HG03159 (cell line): ENCODE data around the gene BMP2K.

ENCODE experiments used
- ATAC-seq: cut with Tn5 transposase; IDR thresholded peaks from one replicate; pipeline ENCODE4 v1.9.1; 2021; ENCODE audit warnings: mild to moderate bottlenecking, moderate library complexity; ENCODE audit not compliant: unreplicated experiment

Gene BMP2K

DNA sequence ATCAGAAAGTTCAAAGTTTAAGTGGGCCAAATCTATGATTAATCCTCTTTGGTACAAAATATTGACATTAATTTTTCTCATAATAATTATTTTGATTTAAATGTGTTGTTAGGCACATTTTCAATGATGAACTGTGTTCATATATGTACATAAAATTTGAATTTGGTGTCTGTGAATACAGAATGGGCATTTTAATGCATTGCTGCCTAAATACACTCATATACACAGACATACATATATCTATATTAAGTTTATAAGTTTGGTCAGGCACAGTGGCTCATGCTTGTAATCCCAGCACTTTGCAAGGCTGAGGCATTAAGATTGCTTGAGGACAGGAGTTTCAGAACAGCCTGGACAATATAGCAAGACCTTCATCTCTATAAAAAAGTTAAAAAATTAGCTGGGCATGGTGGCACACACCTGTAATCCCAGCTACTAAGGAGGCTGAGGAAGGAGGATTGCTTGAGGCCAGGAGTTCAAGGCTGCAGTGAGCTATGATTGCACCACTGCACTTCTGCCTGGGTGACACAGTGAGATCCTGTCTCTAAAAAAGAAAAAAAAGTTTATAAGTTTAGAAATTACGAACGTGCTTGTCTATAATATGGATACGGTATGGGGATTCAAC, 12.3 kb upstream of the BMP2K start:
- ATAC-seq, result no peak

DNA sequence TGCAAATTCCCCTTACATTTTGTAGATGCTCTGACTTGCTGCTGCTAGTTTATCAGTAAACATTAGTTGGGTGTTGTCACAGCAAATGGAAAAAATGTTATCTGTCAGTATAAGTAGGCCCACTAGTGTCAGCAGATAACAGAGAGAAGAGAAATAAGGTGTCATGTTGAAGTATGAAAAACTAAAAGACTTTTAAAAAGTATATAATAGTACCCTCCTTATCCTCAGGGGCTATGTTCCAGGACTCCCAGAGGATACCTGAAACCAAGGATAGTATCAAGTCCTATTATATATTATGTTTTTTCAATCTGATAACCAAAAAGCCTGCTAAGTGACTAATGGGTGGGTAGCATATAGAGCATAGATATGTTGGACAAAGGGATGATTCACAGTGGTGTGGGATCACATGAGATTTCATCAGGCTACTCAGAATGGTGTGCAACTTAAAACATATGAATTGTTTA, 11.6 kb upstream of the BMP2K start:
- no peak for ATAC-seq

DNA sequence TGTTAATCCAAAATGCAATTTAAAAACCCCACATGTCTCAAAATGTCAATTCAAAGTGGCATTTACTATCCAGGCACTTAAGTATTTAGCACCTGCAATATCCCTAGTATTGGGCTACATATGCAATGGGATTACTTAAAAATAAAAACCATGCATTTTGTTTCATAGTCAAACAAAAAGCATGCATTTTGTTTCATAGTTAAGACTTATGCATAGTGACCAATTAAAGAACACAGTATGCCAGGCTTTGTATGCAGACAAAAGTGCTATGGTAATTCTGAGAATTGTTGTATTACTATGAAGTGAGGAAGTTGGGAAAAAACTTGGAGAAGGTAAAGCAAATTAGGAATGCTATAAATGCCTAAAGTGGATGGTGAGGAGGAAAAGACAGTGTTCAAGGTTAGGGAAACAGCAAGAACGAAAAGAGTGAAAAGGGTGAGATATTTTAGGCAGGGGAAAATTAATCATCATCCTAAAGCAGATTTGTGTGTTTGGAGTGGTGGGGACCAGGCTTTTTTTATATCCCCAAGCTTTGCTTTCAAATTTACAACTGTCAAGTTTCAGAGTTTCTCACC, 10.6 kb upstream of the BMP2K start:
- ATAC-seq, result no peak

DNA sequence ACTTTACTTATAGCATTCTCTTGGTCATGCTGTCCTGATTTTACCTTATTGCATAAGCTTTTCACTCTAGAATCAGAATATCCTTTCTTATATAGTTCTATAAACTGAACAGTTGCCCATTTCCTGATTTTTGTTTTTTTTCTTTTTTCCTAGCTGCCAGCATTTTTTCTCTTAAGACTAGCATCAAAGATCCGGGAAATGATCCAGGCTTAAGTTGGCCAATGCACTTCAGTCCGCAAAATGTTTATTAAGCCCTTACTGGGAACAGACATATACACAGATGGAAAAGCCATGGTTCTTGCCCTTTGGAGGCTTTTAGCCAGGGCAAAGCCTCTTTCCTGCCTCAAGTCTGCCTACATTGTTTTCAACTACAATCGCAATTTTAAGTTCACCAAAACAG, 10.1 kb upstream of the BMP2K start:
- ATAC-seq, result no peak

DNA sequence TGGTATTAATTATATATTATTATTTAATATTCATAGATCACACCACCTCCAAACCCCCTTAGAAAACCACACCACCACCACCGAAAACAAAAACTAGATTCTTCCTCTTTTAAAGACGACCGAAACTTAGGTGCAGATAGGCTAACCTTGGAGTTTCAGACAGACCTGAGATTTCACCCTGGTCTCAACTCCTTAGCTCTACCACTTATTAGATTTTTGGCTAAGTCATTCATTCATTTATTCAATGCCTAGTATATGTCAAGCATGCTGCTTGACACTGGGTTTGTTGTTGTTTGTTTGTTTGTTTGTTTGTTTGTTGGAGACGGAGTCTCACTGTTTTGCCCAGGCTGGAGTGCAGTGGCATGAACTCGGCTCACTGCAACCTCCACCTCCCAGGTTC, 9.5 kb upstream of the BMP2K start:
- ATAC-seq, result peak; percentile 90

DNA sequence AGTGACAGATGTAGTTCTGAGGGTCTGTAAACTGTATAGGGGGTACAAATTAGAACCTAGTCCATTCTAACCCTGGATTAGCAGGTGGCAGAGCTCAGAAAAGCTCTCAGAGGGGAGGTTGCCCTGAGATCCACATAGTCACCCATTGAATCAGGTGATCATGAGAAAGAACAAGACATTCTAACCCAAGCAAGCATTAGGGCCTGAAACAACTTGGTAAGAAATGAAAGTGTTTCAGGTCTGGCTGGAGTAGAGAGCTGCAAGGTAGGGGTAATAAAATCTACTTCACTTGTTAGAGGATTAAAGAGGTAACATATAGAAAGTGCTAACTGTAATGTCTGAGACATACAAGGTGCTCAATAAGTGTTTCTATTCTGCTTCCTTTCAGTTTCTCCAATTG, 8.8 kb upstream of the BMP2K start:
- ATAC-seq, result peak; percentile 53

DNA sequence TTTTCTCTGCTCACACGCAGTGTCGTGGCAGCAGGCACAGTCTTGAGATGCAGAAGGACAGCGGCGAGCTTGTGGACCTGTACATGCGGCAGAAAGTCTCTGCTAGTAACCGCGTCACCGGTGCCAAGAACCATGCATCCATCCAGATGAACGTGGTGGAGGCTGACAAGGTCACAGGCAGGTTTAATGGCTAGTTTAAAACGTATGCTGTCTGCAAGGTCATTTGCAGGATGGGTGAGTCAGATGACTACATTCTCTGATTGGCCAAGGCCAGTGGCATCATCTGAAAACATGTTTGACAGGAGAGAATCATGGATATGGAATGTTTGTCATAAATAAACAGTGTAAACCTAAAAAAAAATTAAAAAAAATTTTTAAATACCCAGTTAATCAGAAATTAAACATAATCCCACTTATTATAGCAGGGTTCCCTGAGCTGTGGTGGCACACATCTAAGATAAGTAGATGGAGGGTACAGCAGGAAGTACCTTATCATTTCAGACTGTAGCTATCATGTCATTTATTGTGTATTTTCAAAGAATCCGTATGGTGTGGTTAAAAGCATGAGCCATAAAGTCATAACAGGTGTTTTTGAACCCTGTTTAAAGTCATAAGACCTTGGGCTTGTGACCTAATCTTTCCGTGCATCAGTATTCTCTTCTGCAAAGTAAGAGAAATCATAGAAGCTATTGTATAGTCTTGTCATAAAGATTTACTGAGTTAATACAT, 7.5 kb upstream of the BMP2K start:
- ATAC-seq, result no peak

DNA sequence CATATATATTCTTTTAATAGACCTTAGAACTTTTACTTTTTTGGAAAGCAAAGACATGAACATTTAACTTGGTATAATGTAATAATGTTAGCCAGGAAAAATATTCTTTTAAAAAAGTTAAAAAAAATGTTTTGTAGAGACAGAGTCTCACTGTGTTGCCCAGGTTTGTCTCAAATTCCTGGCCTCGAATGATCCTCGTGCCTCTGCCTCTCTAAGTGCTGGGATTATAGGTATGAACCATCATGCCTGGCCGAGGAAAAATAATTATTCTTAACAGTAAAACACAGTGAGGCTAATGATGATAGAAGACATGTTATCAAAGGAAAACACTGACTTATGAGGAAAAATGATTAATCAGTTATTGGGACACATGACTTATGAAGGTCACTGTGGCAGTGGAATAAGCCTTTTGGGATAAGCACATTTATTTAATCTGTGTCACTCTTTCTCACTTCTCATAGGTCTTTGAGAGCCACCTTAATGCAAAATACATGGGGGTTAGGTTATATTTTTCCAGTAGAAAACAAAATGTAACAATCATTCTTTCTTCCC, 6.0 kb upstream of the BMP2K start:
- no peak for ATAC-seq

DNA sequence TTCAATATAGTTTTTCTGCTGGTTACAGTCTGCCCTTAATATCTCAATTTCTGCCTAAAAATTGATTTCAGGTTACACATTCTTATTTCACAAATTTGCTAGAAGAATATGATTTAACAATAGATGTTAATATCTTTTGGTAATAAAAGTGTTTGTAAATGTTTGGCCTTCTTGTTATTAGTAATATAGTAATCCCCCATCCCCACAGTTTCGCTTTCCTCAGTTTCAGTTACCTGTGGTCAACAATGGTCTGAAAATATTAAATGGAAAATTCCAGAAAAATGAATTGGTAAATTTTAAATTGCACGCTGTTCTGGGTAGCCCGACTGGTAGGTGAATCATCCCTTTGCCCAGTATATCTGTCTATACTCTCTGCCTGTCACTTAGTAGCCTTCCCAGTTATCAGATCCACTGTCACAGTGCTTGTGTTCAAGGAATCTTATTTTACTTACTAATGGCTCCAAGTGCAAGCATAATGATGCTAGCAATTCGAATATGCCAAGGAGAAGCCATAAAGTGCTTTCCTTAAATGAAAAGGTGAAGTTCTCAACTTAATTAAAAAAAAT, 3.5 kb upstream of the BMP2K start:
- ATAC-seq, result no peak

DNA sequence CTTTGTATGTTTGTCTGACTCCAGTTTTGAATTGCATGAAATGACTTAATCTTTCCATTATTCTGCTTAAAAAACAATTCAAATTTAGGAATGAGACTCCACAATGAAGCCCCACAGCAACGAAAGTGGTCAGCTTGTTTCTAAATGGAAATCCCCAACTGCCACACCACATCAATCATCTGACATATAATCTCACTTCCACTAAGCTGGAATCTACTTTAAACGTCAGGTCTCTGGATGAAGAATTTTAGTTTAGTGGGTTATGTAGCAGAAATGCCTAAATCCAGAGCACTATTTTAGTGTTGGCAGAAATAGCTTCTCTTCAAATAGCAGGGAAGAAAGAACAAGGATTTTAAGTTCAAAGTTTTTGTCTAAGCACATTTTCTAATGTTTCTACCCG, 1.7 kb upstream of the BMP2K start:
- ATAC-seq, result no peak

DNA sequence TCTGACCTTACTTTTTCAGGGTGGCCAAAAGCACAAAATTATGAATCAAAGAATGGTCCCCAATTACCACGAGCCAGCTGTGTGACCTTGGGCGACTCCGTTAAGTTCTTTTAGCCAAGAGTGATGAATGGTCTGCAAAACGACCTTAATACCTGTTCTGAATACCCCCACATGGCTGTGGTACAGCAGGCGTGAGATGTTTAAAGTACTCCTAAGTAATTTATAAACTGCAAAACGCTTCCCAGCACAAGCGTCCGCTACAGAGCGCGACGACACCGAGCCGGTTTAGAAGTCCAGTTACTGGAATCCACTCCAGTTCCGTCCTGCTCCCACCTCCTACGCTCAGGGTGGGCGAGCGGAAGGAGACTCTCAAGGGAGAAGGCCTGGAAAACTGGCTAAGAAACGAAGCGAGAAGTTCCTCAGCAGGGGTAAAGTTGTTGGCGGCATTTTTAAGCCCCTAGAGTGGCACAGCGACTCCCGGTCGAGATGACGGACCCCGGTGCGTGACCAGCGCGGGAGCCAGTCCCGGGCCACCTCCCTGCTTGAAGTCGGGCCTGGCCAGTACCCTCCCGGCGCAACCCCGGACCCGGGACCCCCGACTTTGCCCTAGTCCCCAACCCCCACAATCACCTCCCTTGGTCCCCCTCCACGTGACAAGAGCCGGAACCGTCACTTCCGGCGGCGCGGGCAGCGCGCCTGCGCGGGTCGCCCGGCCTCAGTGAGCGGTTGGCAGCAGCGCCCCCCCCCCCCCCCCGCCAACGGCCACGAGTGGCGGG, 659 bp upstream of the BMP2K start:
- ATAC-seq, result peak; percentile 54

DNA sequence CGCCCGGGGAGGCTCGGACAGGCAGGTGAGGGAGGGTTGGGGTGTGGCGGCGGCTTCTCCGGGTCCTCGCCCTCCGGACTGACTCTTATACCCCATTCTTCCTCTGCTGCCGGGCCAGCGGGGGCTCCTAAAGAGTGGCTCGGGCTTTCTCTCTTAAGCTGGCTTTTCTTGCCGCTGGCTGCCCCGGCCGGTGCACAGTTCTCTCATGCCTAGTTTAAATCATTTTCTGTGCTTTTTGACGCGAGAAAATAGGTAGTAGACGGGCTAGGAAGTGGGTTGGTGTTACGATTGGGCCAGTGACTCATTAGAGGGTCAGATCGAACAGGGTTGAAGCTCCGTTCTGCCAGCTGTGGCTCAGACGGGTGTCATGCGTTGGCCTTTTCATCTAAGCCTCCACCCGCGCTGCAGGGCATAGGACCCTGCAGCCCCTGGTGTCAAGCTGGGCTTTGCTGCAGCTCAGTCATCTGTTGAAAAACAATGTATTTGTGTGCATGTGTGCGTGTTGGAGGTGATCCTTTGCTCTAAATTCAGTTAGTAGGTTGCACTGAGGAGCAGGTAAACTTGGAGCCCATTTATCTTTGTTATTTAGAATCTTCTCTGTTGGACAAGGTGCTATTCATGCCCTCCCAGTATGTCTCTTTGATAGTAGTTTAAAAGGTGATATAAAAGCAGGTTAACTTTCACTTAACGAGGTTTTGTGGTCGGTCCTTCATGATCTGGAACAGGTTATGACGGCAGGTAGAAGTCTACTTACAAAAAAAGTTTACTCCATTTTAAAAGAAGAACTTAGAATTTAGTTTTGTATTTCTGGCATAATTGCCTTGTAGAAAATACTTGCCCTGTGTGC, 802 bp downstream of the BMP2K start:
- ATAC-seq, result peak; percentile 39

DNA sequence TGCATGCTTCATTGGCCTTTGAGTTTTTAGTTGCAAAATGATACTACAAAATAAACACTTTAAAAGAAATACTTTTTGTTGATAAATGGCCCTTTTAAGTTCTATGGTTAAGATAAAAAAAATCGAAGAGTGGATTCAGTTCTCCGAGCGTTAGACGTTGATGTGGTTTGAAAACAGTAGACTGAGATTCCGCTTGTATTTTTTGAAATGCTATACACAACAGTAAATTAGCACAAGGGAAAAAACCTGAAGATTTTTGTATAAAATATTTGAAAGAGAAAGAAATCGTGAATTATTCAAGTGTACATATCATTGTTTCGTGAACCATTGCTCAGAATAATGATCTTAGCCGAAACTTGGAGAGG, 1.4 kb downstream of the BMP2K start:
- no peak for ATAC-seq

DNA sequence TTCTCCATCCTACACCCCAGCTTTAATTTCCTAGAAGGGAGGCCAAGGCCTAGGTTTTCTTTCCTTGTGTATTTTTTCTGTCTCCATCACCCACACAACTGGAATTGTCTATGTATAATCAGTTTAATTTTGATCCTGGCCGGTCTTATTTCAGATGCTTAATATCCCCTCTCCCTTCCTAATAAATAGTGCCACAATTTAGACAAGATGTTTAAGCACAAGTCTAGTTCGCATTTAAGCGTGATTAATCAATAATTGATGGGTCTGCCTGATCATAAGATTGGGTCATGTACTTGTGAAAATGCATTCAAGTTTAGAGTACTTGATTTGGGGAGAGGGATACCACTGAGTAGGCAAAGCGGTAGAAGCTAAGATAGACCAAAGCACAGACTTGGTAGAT, 2.4 kb downstream of the BMP2K start:
- no peak for ATAC-seq

DNA sequence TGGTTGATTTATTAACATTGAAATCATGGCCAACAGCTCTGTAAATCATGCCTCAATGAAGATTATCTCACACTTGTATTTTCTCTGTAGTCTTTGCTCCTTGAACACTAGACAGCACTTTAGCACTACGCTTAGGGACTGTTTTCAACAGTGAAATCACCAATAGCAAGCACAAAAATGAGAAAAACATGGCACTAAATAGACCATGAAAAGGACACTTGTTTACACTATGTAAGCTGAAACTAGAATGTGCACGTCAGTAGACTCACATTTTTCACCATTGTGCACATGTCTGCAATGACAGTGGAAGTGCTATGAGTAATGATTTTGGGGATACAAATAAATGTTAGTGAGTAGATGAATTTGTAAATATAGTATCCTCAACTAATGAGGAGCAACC, 3.1 kb downstream of the BMP2K start:
- ATAC-seq, result no peak

DNA sequence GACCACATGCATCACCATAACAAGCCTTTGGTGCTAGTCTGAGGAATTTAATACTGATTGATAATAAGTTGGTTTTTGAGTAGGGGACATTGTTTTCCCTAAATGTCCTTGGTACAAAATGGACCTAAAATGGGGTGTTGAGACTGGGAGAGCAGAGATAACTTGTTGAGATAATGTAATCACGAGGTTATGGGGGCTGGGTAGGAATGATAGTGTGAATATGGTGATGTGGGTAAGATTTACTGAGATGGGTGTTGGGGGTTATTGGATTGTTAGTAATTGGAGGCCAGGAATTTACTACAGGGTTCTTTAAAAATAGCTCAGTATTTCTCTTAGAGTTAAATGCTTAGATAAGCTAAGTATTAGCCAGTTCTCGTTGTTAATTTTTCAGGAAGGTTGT, 3.9 kb downstream of the BMP2K start:
- no peak for ATAC-seq

DNA sequence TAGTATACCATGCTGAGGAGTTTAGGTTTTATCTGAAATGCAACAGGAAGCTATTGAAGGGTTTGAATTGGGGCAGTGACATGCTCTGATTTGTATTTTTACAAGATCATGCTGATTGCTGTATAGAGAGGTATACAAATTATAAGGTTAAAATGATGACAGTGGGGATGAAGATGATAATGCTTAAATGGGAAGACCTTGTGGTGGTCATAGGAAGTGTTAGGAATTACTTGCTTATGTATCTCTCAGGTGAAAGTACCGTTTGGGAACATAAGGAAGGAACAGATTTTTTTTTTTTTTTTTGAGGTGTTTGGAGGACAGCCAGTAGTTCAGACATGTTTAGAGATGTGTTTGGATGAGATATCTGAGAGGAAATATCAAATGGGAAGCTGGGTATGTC, 5.0 kb downstream of the BMP2K start:
- ATAC-seq, result no peak

DNA sequence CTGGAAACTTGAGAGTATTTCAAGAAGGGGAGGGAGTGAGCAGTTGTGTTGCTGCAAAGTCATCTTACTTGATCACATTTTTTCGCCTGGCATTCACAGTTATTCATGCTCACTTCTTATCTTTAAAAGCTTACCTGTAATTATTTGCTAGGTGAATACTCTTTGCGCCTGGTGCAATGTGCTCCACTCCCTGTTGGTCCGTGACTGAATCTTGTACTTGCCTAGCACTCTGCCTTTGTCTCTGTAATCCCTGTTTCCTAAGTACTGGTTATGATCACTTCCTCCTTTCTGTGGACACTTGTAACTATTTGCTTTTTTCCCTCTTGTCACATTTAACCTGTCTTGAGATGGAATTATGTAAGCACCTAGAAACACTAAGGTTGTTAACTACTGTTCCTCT, 5.8 kb downstream of the BMP2K start:
- no peak for ATAC-seq

DNA sequence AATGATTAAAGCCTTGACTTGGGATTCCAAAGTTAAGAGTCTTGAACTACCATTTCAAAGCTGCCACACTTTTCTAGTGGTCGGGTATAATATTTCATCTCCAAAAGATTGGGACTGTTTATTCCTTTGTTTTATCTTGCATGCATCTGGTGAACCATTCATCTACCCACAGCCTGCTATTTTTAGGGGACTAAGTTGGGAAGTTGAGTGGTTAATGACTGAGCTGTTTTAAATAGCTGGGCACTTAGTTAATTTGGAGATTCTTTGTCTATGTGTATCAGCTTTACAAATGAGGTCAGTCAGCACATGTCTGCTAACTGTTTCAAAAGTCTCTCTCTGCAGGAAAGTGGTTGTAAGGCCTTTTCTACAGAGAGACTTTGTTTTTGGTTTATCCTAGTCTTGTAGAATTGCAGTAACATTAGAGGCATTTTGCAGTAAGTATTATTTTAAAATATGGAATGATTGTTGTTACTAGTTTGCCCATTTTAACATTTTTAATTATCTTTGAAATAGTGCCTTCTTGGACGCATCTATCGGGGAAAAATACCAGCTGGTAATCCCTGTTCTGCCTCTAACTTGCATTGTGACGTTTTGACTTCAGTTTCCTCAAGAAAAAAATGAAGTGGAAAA, 8.2 kb downstream of the BMP2K start:
- ATAC-seq, result no peak
